ENCODE measurements around the gene RRAD.

- no peak for TF ChIP-seq POLR2A (IDR thresholded peaks at IDR 0.05; ENCODE audit: low read depth, low read length)
- TF ChIP-seq CTCF (conservative IDR thresholded peaks at IDR 0.05; ENCODE audit: low read depth, low read length): no peak
- no peak for TF ChIP-seq MAZ (IDR thresholded peaks at IDR 0.05; ENCODE audit: borderline replicate concordance, low read depth, low read length)
- TF ChIP-seq MXI1 (IDR thresholded peaks at IDR 0.05; ENCODE audit: borderline replicate concordance, low read depth, low read length): no peak
- no peak for TF ChIP-seq USF2 (IDR thresholded peaks at IDR 0.05; ENCODE audit: low read depth, low read length)
- TF ChIP-seq RAD21 (IDR thresholded peaks at IDR 0.05; ENCODE audit: low read length): no peak
- TF ChIP-seq BHLHE40 (IDR thresholded peaks at IDR 0.05; ENCODE audit: low read depth, low read length): no peak
- TF ChIP-seq FOS (IDR thresholded peaks at IDR 0.05; ENCODE audit: low read depth, low read length): no peak
- no peak for TF ChIP-seq NFE2L2 (IDR thresholded peaks at IDR 0.05; ENCODE audit: low read depth, low read length)
- TF ChIP-seq CHD1 (IDR thresholded peaks at IDR 0.05; ENCODE audit: low read depth, low read length): no peak
These were observed 51.1 kb downstream of the RRAD start for GRCh38 chr16:66874079-66874775.

Data from IMR-90 (cell line).